Measurements from ENCODE around the gene HOXA4.

The HOXA4 gene

GRCh38 chr7:27088002-27088922 lies 42.3 kb downstream of the HOXA4 start:
- no peak for DNase-seq

- DNase-seq = peak in 1 of 3 experiments; percentile 63
These were observed 46.9 kb downstream of the HOXA4 start for GRCh38 chr7:27083646-27084045.

- DNase-seq = no peak
These were observed 48.4 kb downstream of the HOXA4 start for GRCh38 chr7:27082171-27082570.

- DNase-seq = no peak
These were observed 49.6 kb downstream of the HOXA4 start for GRCh38 chr7:27080844-27081436.

- DNase-seq = no peak
These were observed 51.2 kb downstream of the HOXA4 start for GRCh38 chr7:27079234-27079975.

GRCh38 chr7:27078616-27079233 lies 51.8 kb downstream of the HOXA4 start:
- DNase-seq = no peak

Data from NCI-H1417 (cell line).